WTC11 (cell line): Measurements from ENCODE around the gene CARMIL1. TPM values are rescaled to one million over a fixed set of nuclear protein-coding genes. Genes with fewer than 3 reads are reported as not detected.
A peak's percentile ranks its signal among the peaks of the same experiment; 100 is the strongest.

Experiments
- ATAC-seq: fragments of 200-7000 bp; cut with Tn5 transposase; 2 replicates; pipeline ENCODE4 v1.10.0; 2021; ENCODE audit warnings: mild to moderate bottlenecking, moderate library complexity
- CTCF ChIA-PET: fragments of 300-600 bp; sonication (Branson Sonifier 250); formaldehyde crosslinking; loops from one replicate; lab custom pipeline; 2021; ENCODE audit warnings: antibody characterized with exemption; lab: Charles Lee
- POLR2A ChIA-PET: fragments of 350-600 bp; sonication (Branson Sonifier 250); formaldehyde crosslinking; loops from one replicate; lab custom pipeline; 2021; ENCODE audit warnings: antibody characterized with exemption; lab: Charles Lee
- DNase-seq: peaks from one replicate; pipeline ENCODE4 v3.0.0; 2021; ENCODE audit warnings: low spot score
- H3K27ac Mint-ChIP-seq: 2 replicates; pipeline ENCODE4 v1.8.0; 2021; ENCODE audit warnings: mixed read lengths
- H3K27me3 Mint-ChIP-seq: 2 replicates; pipeline ENCODE4 v1.8.0; 2021; ENCODE audit warnings: low read depth, mild to moderate bottlenecking, moderate library complexity, mixed read lengths
- H3K36me3 Mint-ChIP-seq: 2 replicates; pipeline ENCODE4 v1.8.0; 2021; ENCODE audit warnings: mixed read lengths
- H3K4me1 Mint-ChIP-seq: 2 replicates; pipeline ENCODE4 v1.8.0; 2022; ENCODE audit warnings: mixed read lengths
- H3K4me3 Mint-ChIP-seq: 2 replicates; pipeline ENCODE4 v1.8.0; 2021; ENCODE audit warnings: mild to moderate bottlenecking, moderate library complexity, mixed read lengths
- H3K9me3 Mint-ChIP-seq: 2 replicates; pipeline ENCODE4 v1.8.0; 2021; ENCODE audit warnings: mixed read lengths
- CBFB ChIP-seq: sonication (generic); formaldehyde crosslinking; IDR thresholded peaks from 2 replicates; pipeline ENCODE4 v1.8.1; 2022; ENCODE audit warnings: mild to moderate bottlenecking, low read depth, missing genetic modification reagents
- CREM ChIP-seq: sonication (generic); formaldehyde crosslinking; IDR thresholded peaks from 2 replicates; pipeline ENCODE4 v1.8.1; 2022; ENCODE audit warnings: mild to moderate bottlenecking, missing genetic modification reagents, moderate library complexity
- FOXP1 ChIP-seq: sonication (generic); formaldehyde crosslinking; IDR thresholded peaks from 2 replicates; pipeline ENCODE4 v1.8.0; 2022; ENCODE audit warnings: missing genetic modification reagents, mild to moderate bottlenecking, moderate library complexity, borderline replicate concordance
- NFATC4 ChIP-seq: fragments of 250-450 bp; sonication (Bioruptor Pico); IDR thresholded peaks from 2 replicates; pipeline ENCODE4 v1.9.0; 2021; ENCODE audit warnings: mild to moderate bottlenecking
- RORB ChIP-seq: fragments of 250-450 bp; sonication (Bioruptor Pico); IDR thresholded peaks from 2 replicates; pipeline ENCODE4 v1.9.0; 2021; ENCODE audit warnings: mild to moderate bottlenecking
- SOX15 ChIP-seq: fragments of 250-450 bp; sonication (Bioruptor Pico); IDR thresholded peaks from 2 replicates; pipeline ENCODE4 v1.9.0; 2021; ENCODE audit warnings: mild to moderate bottlenecking
- ZNF232 ChIP-seq: sonication (generic); formaldehyde crosslinking; IDR thresholded peaks from 2 replicates; pipeline ENCODE4 v1.8.0; 2022; ENCODE audit warnings: mild to moderate bottlenecking, missing genetic modification reagents
- ZNF671 ChIP-seq: fragments of 250-450 bp; sonication (Bioruptor Pico); IDR thresholded peaks from 2 replicates; pipeline ENCODE4 v1.8.0; 2021; ENCODE audit warnings: mild to moderate bottlenecking
- total RNA-seq: library from RNA; stranded (reverse); gene quantifications from 3 replicates; pipeline ENCODE4 v1.2.3, GENCODE V29; 2021
- TF ChIP-seq, protein P1 (sequence below): sonication (generic); formaldehyde crosslinking; IDR thresholded peaks from 2 replicates; pipeline ENCODE4 v1.8.1; 2022; ENCODE audit warnings: mild to moderate bottlenecking, missing genetic modification reagents, moderate library complexity, borderline replicate concordance
- TF ChIP-seq, protein P2 (sequence below): fragments of 250-450 bp; sonication (Bioruptor Pico); IDR thresholded peaks from 2 replicates; pipeline ENCODE4 v1.9.0; 2021; ENCODE audit warnings: mild to moderate bottlenecking, borderline replicate concordance
- TF ChIP-seq, protein P3 (sequence below): sonication (generic); formaldehyde crosslinking; IDR thresholded peaks from 2 replicates; pipeline ENCODE4 v1.8.1; 2023; ENCODE audit warnings: mild to moderate bottlenecking, missing genetic modification reagents, borderline replicate concordance
- TF ChIP-seq, protein P4 (sequence below): sonication (generic); formaldehyde crosslinking; IDR thresholded peaks from 2 replicates; pipeline ENCODE4 v1.8.1; 2022; ENCODE audit warnings: missing genetic modification reagents, borderline replicate concordance
- TF ChIP-seq, protein P5 (sequence below): fragments of 250-450 bp; sonication (Bioruptor Pico); IDR thresholded peaks from 2 replicates; pipeline ENCODE4 v1.9.0; 2021; ENCODE audit warnings: moderate library complexity, mild to moderate bottlenecking, inconsistent platforms, borderline replicate concordance
- TF ChIP-seq, protein P6 (sequence below): sonication (generic); formaldehyde crosslinking; IDR thresholded peaks from 2 replicates; pipeline ENCODE4 v1.8.0; 2022; ENCODE audit warnings: missing genetic modification reagents
- TF ChIP-seq, protein P7 (sequence below): sonication (generic); formaldehyde crosslinking; IDR thresholded peaks from 2 replicates; pipeline ENCODE4 v1.8.0; 2023; ENCODE audit warnings: missing genetic modification reagents

Gene CARMIL1
- total RNA-seq, 1 experiment from 2014 or later = 36.2 TPM

DNA sequence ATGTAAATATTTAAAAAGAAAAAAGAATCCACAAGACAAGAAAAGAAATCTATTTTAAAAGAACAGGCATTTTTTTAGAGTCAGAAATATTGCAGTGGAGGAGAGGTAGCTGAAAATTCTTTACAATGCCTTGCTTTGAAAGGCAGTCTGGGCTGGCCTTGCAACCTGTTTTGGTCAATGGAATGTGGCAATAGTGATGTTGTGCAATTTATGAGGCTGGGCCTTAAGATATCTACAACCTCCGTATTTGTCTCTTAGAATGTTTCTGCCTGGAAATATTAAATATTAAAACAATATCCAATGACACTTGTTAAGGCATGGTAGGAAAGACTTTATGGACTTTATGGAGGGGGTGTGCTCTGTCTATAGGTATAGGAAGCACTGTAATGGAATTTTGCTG lies 358.0 kb downstream of the CARMIL1 start:
- POLR2A ChIA-PET = no interaction called here
- DNase-seq (no peak), ATAC-seq (no peak)
- peaks cover 3% of the 10 kb centered on the region; the same call in 1 of the 2 replicates for H3K4me1 Mint-ChIP-seq
- CTCF ChIA-PET = interaction anchor here (0.8 to 2.0 kb wide), 6 partner anchors 11 to 430 kb away, joined by 3 to 6 read pairs (median 5); no protein-coding TSS in a partner anchor
- H3K4me3 Mint-ChIP-seq = no peak overlapping the region
- TF ChIP-seq, protein P1, sequence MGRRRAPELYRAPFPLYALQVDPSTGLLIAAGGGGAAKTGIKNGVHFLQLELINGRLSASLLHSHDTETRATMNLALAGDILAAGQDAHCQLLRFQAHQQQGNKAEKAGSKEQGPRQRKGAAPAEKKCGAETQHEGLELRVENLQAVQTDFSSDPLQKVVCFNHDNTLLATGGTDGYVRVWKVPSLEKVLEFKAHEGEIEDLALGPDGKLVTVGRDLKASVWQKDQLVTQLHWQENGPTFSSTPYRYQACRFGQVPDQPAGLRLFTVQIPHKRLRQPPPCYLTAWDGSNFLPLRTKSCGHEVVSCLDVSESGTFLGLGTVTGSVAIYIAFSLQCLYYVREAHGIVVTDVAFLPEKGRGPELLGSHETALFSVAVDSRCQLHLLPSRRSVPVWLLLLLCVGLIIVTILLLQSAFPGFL = no peak
- TF ChIP-seq, protein P2, sequence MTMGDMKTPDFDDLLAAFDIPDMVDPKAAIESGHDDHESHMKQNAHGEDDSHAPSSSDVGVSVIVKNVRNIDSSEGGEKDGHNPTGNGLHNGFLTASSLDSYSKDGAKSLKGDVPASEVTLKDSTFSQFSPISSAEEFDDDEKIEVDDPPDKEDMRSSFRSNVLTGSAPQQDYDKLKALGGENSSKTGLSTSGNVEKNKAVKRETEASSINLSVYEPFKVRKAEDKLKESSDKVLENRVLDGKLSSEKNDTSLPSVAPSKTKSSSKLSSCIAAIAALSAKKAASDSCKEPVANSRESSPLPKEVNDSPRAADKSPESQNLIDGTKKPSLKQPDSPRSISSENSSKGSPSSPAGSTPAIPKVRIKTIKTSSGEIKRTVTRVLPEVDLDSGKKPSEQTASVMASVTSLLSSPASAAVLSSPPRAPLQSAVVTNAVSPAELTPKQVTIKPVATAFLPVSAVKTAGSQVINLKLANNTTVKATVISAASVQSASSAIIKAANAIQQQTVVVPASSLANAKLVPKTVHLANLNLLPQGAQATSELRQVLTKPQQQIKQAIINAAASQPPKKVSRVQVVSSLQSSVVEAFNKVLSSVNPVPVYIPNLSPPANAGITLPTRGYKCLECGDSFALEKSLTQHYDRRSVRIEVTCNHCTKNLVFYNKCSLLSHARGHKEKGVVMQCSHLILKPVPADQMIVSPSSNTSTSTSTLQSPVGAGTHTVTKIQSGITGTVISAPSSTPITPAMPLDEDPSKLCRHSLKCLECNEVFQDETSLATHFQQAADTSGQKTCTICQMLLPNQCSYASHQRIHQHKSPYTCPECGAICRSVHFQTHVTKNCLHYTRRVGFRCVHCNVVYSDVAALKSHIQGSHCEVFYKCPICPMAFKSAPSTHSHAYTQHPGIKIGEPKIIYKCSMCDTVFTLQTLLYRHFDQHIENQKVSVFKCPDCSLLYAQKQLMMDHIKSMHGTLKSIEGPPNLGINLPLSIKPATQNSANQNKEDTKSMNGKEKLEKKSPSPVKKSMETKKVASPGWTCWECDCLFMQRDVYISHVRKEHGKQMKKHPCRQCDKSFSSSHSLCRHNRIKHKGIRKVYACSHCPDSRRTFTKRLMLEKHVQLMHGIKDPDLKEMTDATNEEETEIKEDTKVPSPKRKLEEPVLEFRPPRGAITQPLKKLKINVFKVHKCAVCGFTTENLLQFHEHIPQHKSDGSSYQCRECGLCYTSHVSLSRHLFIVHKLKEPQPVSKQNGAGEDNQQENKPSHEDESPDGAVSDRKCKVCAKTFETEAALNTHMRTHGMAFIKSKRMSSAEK (CRISPR knock-in tag) = no peak
- TF ChIP-seq SOX15 = no peak
- no peak for TF ChIP-seq FOXP1 (CRISPR knock-in tag)
- TF ChIP-seq, protein P3, sequence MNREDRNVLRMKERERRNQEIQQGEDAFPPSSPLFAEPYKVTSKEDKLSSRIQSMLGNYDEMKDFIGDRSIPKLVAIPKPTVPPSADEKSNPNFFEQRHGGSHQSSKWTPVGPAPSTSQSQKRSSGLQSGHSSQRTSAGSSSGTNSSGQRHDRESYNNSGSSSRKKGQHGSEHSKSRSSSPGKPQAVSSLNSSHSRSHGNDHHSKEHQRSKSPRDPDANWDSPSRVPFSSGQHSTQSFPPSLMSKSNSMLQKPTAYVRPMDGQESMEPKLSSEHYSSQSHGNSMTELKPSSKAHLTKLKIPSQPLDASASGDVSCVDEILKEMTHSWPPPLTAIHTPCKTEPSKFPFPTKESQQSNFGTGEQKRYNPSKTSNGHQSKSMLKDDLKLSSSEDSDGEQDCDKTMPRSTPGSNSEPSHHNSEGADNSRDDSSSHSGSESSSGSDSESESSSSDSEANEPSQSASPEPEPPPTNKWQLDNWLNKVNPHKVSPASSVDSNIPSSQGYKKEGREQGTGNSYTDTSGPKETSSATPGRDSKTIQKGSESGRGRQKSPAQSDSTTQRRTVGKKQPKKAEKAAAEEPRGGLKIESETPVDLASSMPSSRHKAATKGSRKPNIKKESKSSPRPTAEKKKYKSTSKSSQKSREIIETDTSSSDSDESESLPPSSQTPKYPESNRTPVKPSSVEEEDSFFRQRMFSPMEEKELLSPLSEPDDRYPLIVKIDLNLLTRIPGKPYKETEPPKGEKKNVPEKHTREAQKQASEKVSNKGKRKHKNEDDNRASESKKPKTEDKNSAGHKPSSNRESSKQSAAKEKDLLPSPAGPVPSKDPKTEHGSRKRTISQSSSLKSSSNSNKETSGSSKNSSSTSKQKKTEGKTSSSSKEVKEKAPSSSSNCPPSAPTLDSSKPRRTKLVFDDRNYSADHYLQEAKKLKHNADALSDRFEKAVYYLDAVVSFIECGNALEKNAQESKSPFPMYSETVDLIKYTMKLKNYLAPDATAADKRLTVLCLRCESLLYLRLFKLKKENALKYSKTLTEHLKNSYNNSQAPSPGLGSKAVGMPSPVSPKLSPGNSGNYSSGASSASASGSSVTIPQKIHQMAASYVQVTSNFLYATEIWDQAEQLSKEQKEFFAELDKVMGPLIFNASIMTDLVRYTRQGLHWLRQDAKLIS (CRISPR knock-in tag) = no peak
- no peak for TF ChIP-seq ZNF671 (CRISPR knock-in tag)
- no peak for TF ChIP-seq CBFB (CRISPR knock-in tag)
- no peak for TF ChIP-seq NFATC4 (CRISPR knock-in tag)
- TF ChIP-seq, protein P4, sequence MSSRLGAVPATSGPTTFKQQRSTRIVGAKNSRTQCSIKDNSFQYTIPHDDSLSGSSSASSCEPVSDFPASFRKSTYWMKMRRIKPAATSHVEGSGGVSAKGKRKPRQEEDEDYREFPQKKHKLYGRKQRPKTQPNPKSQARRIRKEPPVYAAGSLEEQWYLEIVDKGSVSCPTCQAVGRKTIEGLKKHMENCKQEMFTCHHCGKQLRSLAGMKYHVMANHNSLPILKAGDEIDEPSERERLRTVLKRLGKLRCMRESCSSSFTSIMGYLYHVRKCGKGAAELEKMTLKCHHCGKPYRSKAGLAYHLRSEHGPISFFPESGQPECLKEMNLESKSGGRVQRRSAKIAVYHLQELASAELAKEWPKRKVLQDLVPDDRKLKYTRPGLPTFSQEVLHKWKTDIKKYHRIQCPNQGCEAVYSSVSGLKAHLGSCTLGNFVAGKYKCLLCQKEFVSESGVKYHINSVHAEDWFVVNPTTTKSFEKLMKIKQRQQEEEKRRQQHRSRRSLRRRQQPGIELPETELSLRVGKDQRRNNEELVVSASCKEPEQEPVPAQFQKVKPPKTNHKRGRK (CRISPR knock-in tag) = no peak
- TF ChIP-seq CREM = no peak
- TF ChIP-seq, protein P5, sequence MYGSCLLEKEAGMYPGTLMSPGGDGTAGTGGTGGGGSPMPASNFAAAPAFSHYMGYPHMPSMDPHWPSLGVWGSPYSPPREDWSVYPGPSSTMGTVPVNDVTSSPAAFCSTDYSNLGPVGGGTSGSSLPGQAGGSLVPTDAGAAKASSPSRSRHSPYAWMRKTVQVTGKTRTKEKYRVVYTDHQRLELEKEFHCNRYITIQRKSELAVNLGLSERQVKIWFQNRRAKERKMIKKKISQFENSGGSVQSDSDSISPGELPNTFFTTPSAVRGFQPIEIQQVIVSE (CRISPR knock-in tag) = no peak
- no peak for TF ChIP-seq ZNF232 (CRISPR knock-in tag)
- no peak for TF ChIP-seq RORB (CRISPR knock-in tag)
- H3K27me3 Mint-ChIP-seq = peaks cover 29% of the 10 kb centered on the region
- H3K27ac Mint-ChIP-seq = no peak overlapping the region
- H3K9me3 Mint-ChIP-seq = no peaks in the 10 kb centered on the region
- H3K36me3 Mint-ChIP-seq = no peaks in the 10 kb centered on the region

DNA sequence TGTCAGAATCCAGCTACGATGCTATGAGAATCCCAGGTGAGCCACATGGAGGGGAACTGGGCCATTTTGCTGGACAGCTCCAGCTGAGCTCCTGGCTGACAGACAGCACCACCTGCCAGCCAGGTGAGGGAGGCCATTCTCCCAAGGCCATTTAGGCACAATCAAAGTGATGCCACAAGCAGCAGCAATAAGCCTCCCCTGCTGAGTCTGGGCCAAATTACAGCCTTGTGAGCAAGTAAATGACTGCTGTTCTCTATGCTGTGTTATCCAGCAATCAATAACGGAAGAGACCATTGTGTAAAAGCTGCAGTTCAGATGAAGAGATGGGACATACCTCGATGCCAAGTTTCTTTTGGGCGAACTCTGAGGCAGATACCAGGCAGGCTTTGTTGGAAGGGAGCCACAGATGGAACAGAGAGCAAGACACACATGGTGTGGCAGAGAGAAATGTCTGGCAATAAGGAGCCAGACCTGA lies 358.8 kb downstream of the CARMIL1 start:
- H3K4me3 Mint-ChIP-seq = no peak overlapping the region
- no peaks in the 10 kb centered on the region for H3K36me3 Mint-ChIP-seq
- ATAC-seq = peak; percentile 93
- H3K27ac Mint-ChIP-seq = no peak overlapping the region
- H3K4me1 Mint-ChIP-seq = peaks cover 3% of the 10 kb centered on the region; the same call in 1 of the 2 replicates
- DNase-seq = peak; percentile 61
- ChIA-PET POLR2A (no interaction called here), CTCF (interaction anchor here (0.8 to 2.0 kb wide), 6 partner anchors 11 to 431 kb away, joined by 3 to 6 read pairs (median 5); no protein-coding TSS in a partner anchor)
- H3K27me3 Mint-ChIP-seq = peaks cover 37% of the 10 kb centered on the region
- H3K9me3 Mint-ChIP-seq = no peaks in the 10 kb centered on the region
- TF ChIP-seq, protein P6, sequence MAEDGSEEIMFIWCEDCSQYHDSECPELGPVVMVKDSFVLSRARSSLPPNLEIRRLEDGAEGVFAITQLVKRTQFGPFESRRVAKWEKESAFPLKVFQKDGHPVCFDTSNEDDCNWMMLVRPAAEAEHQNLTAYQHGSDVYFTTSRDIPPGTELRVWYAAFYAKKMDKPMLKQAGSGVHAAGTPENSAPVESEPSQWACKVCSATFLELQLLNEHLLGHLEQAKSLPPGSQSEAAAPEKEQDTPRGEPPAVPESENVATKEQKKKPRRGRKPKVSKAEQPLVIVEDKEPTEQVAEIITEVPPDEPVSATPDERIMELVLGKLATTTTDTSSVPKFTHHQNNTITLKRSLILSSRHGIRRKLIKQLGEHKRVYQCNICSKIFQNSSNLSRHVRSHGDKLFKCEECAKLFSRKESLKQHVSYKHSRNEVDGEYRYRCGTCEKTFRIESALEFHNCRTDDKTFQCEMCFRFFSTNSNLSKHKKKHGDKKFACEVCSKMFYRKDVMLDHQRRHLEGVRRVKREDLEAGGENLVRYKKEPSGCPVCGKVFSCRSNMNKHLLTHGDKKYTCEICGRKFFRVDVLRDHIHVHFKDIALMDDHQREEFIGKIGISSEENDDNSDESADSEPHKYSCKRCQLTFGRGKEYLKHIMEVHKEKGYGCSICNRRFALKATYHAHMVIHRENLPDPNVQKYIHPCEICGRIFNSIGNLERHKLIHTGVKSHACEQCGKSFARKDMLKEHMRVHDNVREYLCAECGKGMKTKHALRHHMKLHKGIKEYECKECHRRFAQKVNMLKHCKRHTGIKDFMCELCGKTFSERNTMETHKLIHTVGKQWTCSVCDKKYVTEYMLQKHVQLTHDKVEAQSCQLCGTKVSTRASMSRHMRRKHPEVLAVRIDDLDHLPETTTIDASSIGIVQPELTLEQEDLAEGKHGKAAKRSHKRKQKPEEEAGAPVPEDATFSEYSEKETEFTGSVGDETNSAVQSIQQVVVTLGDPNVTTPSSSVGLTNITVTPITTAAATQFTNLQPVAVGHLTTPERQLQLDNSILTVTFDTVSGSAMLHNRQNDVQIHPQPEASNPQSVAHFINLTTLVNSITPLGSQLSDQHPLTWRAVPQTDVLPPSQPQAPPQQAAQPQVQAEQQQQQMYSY (CRISPR knock-in tag) = peak; percentile 22; the same call in 1 of the 2 replicates
- TF ChIP-seq, protein P7, sequence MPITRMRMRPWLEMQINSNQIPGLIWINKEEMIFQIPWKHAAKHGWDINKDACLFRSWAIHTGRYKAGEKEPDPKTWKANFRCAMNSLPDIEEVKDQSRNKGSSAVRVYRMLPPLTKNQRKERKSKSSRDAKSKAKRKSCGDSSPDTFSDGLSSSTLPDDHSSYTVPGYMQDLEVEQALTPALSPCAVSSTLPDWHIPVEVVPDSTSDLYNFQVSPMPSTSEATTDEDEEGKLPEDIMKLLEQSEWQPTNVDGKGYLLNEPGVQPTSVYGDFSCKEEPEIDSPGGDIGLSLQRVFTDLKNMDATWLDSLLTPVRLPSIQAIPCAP (CRISPR knock-in tag) = 0 out of 2 replicates have a peak, but pooled peaks have one; percentile 38
